B cell (primary cell): ENCODE results near the gene STRIP1. TPM values are rescaled to one million over a fixed set of nuclear protein-coding genes. Genes with fewer than 3 reads are reported as not detected.

Source experiments
- ATAC-seq: fragments of 200-7000 bp; cut with Tn5 transposase; one replicate; pipeline ENCODE4 v1.10.0; 2021; ENCODE audit warnings: low read depth, mild to moderate bottlenecking, moderate number of reproducible peaks, moderate library complexity
- CTCF ChIA-PET: fragments of 350-600 bp; sonication (Branson Sonifier 250); formaldehyde crosslinking; loops from one replicate; lab custom pipeline; 2021; ENCODE audit warnings: antibody characterized with exemption, inconsistent platforms; lab: Charles Lee
- POLR2A ChIA-PET: fragments of 350-600 bp; sonication (Branson Sonifier 250); formaldehyde crosslinking; loops from one replicate; lab custom pipeline; 2021; ENCODE audit warnings: antibody characterized with exemption; lab: Charles Lee
- DNase-seq: peaks from one replicate; pipeline ENCODE4 v3.0.0; 2013
- H2AFZ ChIP-seq: 2 replicates; pipeline ENCODE4 v1.6.1; 2012; ENCODE audit warnings: mild to moderate bottlenecking, low read depth, low read length; ENCODE audit not compliant: insufficient read depth, poor library complexity, severe bottlenecking
- H3K27ac ChIP-seq, 2 donors: 1 replicate in 1 of 2; 2 replicates in 1 of 2; pipeline ENCODE4 v1.5.1; 2012 to 2013; ENCODE audit warnings: low read length in 2 of 2, mild to moderate bottlenecking in 2 of 2, moderate library complexity in 1 of 2
- H3K27me3 ChIP-seq, 4 experiments: fragments of 200-600 bp in 1 of 4; sonication (generic) in 1 of 4; replicated peaks in 1 of 4; 1 replicate in 2 of 4; 2 replicates in 2 of 4; pipeline versions ENCODE4 v1.6.1 to v1.7.0; 2013 to 2016; ENCODE audit warnings: low read length in 3 of 4, mild to moderate bottlenecking in 2 of 4, mixed read lengths in 1 of 4, moderate library complexity in 1 of 4; ENCODE audit not compliant: insufficient read depth in 4 of 4, control insufficient read depth in 3 of 4; ENCODE audit errors: control extremely low read depth in 1 of 4
- H3K36me3 ChIP-seq, 2 experiments: replicated peaks in 1 of 2; 1 replicate in 1 of 2; 2 replicates in 1 of 2; pipeline versions ENCODE4 v1.6.1 to v1.7.1; 2013; ENCODE audit warnings: low read length in 1 of 2; ENCODE audit not compliant: insufficient read depth in 2 of 2, control insufficient read depth in 1 of 2; ENCODE audit errors: control extremely low read depth in 1 of 2, extremely low read depth in 1 of 2
- H3K4me1 ChIP-seq, 2 donors: fragments of 200-600 bp in 1 of 2; sonication (generic) in 1 of 2; 1 replicate in 1 of 2; 2 replicates in 1 of 2; pipeline versions ENCODE4 v1.5.1 to v1.6.1; 2013 to 2017; ENCODE audit warnings: low read length in 2 of 2; ENCODE audit not compliant: control insufficient read depth in 2 of 2, insufficient read depth in 2 of 2
- H3K4me2 ChIP-seq: replicated peaks from 2 replicates; pipeline ENCODE3; 2012; ENCODE audit warnings: mild to moderate bottlenecking, low read depth, low read length; ENCODE audit not compliant: poor library complexity, severe bottlenecking
- H3K4me3 ChIP-seq, 5 experiments: fragments of 200-600 bp in 1 of 5; sonication (generic) in 1 of 5; 1 replicate in 3 of 5; 2 replicates in 2 of 5; pipeline versions ENCODE4 v1.5.1 to v1.7.0; 2011 to 2016; ENCODE audit warnings: low read length in 4 of 5, mild to moderate bottlenecking in 4 of 5, low read depth in 2 of 5, control low read depth in 1 of 5, moderate library complexity in 1 of 5; ENCODE audit not compliant: insufficient read depth in 1 of 5; ENCODE audit errors: control extremely low read depth in 1 of 5, extremely low read depth in 1 of 5
- H3K79me2 ChIP-seq: fragments of 200-600 bp; sonication (generic); one replicate; pipeline ENCODE4 v1.6.0; 2016; ENCODE audit warnings: low read length; ENCODE audit not compliant: control insufficient read depth, insufficient read depth
- H3K9ac ChIP-seq: fragments of 200-600 bp; sonication (generic); 2 replicates; pipeline ENCODE4 v1.6.1; 2017; ENCODE audit warnings: mild to moderate bottlenecking, low read length, moderate library complexity
- H3K9me3 ChIP-seq, 3 donors: one replicate each; pipeline versions ENCODE4 v1.6.1 to v1.7.1; 2013; ENCODE audit warnings: low read length in 2 of 3; ENCODE audit not compliant: control insufficient read depth in 2 of 3, insufficient read depth in 1 of 3; ENCODE audit errors: control extremely low read depth in 1 of 3
- H4K20me1 ChIP-seq: 2 replicates; pipeline ENCODE4 v1.6.0; 2012; ENCODE audit warnings: mild to moderate bottlenecking, low read length; ENCODE audit not compliant: insufficient read depth, control insufficient read depth, poor library complexity, severe bottlenecking
- H3K27ac Mint-ChIP-seq: one replicate; pipeline ENCODE4 v1.8.0; 2021; ENCODE audit warnings: mixed read lengths
- H3K27me3 Mint-ChIP-seq: one replicate; pipeline ENCODE4 v1.8.0; 2021; ENCODE audit warnings: mixed read lengths
- H3K4me1 Mint-ChIP-seq: one replicate; pipeline ENCODE4 v1.8.0; 2021; ENCODE audit warnings: mixed read lengths
- H3K4me3 Mint-ChIP-seq: one replicate; pipeline ENCODE4 v1.8.0; 2021; ENCODE audit warnings: mixed read lengths
- H3K9me3 Mint-ChIP-seq: one replicate; pipeline ENCODE4 v1.8.0; 2022; ENCODE audit warnings: mixed read lengths; ENCODE audit not compliant: insufficient read depth
- CTCF ChIP-seq: fragments of 200-600 bp; IDR thresholded peaks from one replicate; pipeline ENCODE4 v1.8.0; 2022; ENCODE audit warnings: antibody characterized with exemption, mild to moderate bottlenecking
- EZH2 ChIP-seq: IDR thresholded peaks from 2 replicates; pipeline ENCODE4 v1.6.1; 2012; ENCODE audit warnings: borderline replicate concordance, low read depth, mild to moderate bottlenecking, moderate library complexity, low read length; ENCODE audit not compliant: insufficient read depth, poor library complexity, severe bottlenecking
- WGBS: methylation state at CpG from one replicate; pipeline ENCODE4 v1.1.5; 2013; ENCODE audit warnings: missing lambda C conversion rate; ENCODE audit not compliant: insufficient coverage; 5-methylcytosine and 5-hydroxymethylcytosine counted together
- intact Hi-C: fragments of 100-400 bp; cut with micrococcal nuclease; formaldehyde crosslinking; loops from one replicate; pipeline ENCODE4 v1.10.0; 2022
- polyA plus RNA-seq: library from polyadenylated mRNA; depleted of rRNA; stranded (reverse); fragments of >200 nt; gene quantifications from 2 replicates; pipeline ENCODE4 v1.2.3, GENCODE V29; 2012
- total RNA-seq, 2 donors: library from RNA; stranded (reverse); fragments of 120-200 nt in 1 of 2; gene quantifications; 1 replicate in 1 of 2; 2 replicates in 1 of 2; pipeline versions ENCODE4 v1.2.3 to v1.2.4, GENCODE V29; 2013 to 2022

STRIP1 gene
- total and polyA plus RNA-seq, 2 donors (not counting 1 experiment from before 2014, with no cell fraction given), result 41.5 to 105 TPM

GRCh38 chr1:110012100-110012780 lies 22.2 kb upstream of the STRIP1 start:
- Mint-ChIP-seq H3K4me1 (peaks cover 31% of the 10 kb centered on the region), H3K9me3 (no peaks in the 10 kb centered on the region), H3K27ac (peak overlapping the region; percentile 98), H3K4me3 (peak overlapping the region; percentile 82), H3K27me3 (no peaks in the 10 kb centered on the region)
- Histone ChIP-seq H3K79me2 (no peaks in the 10 kb centered on the region), H2AFZ (peak overlapping the region; percentile 40), H3K9me3 (no peaks in the 10 kb centered on the region), H3K4me1 (peaks cover 25 to 27% of the 10 kb centered on the region in 2 donors), H4K20me1 (no peaks in the 10 kb centered on the region), H3K27me3 (no peaks in the 10 kb centered on the region), H3K4me3 (peak overlapping the region in 3 of 5 experiments; percentile 29 to 37 (median 32)), H3K27ac (peak overlapping the region; percentile 93 to 94), H3K9ac (peak overlapping the region; percentile 46), H3K4me2 (peak overlapping the region; percentile 58), H3K36me3 (peaks cover 0 to 42% of the 10 kb centered on the region in 2 experiments)
- ChIA-PET CTCF (interaction anchor here (0.8 to 6.5 kb wide), 21 partner anchors 8 to 518 kb away, joined by 3 to 127 read pairs (median 5); partner anchors contain the start of genes AHCYL1, CYB561D1, GSTM1 and STRIP1), POLR2A (interaction anchor here (1.0 to 2.9 kb wide), 3 partner anchors 22 to 372 kb away, joined by 3 to 26 read pairs (median 6); partner anchors contain the start of genes AHCYL1 and STRIP1)
- intact Hi-C loops, result loop anchor here (1.0 to 10.0 kb wide), 3 partner anchors 17 to 967 kb away; partner anchors contain the start of genes GNAI3 and WDR47
- 0% methylated on average over 1 of the region's 6 CpGs for WGBS
- TF ChIP-seq CTCF (no peak), EZH2 (no peak)
- peak; percentile 72 for ATAC-seq
- no peak for DNase-seq

- H3K4me1 ChIP-seq, result peaks cover 3 to 4% of the 10 kb centered on the region in 2 donors
- H3K9me3 Mint-ChIP-seq, result no peaks in the 10 kb centered on the region
- intact Hi-C loops, result loop anchor here (10.0 kb wide), 1 partner anchor 973 kb away; the partner anchor contains the start of gene WDR47
- H3K27me3 Mint-ChIP-seq, result no peaks in the 10 kb centered on the region
- H3K4me1 Mint-ChIP-seq, result peaks cover 3% of the 10 kb centered on the region
- H3K36me3 ChIP-seq, result peaks cover 2 to 86% of the 10 kb centered on the region in 2 experiments
- no peak overlapping the region for H3K4me3 Mint-ChIP-seq
- H3K9me3 ChIP-seq, result no peaks in the 10 kb centered on the region
- no peak for DNase-seq
- no CpG with 5 or more reads among the region's 3 CpGs for WGBS
- H4K20me1 ChIP-seq, result no peaks in the 10 kb centered on the region
- ChIA-PET CTCF (interaction anchor here (1.4 to 6.8 kb wide), 2 partner anchors 11 to 43 kb away, joined by 3 to 52 read pairs; no protein-coding TSS in a partner anchor), POLR2A (no interaction called here)
- ATAC-seq, result no peak
- H2AFZ ChIP-seq, result no peak overlapping the region
- H3K27me3 ChIP-seq, result no peaks in the 10 kb centered on the region
- H3K4me2 ChIP-seq, result no peak overlapping the region
- H3K4me3 ChIP-seq, result no peak overlapping the region
- H3K27ac Mint-ChIP-seq, result no peak overlapping the region
- H3K9ac ChIP-seq, result no peak overlapping the region
- H3K79me2 ChIP-seq, result no peaks in the 10 kb centered on the region
- no peak overlapping the region for H3K27ac ChIP-seq
- no peak for TF ChIP-seq EZH2
- TF ChIP-seq CTCF, result no peak
These were observed 16.6 kb upstream of the STRIP1 start for GRCh38 chr1:110017792-110018191.
